Measurements from ENCODE around the gene LUM. TPM values are rescaled to one million over a fixed set of nuclear protein-coding genes. Genes with fewer than 3 reads are reported as not detected.

Gene LUM
- polyA plus RNA-seq, 1 experiment = 307 TPM

GRCh38 chr12:91108196-91108755 lies 3.0 kb downstream of the LUM start:
- ChIA-PET POLR2A (interaction anchor here (1.3 kb wide), 2 partner anchors 9 to 33 kb away, joined by 3 to 4 read pairs; no protein-coding TSS in a partner anchor), CTCF (interaction anchor here (0.6 to 3.6 kb wide), 23 partner anchors 9 to 247 kb away, joined by 3 to 43 read pairs (median 4); no protein-coding TSS in a partner anchor)
- Histone ChIP-seq H3K4me3 (ENCODE audit: low read depth, low read length) (no peak overlapping the region), H3K9me3 (ENCODE audit: control insufficient read depth, insufficient read depth, low read length) (no peaks in the 10 kb centered on the region), H3K27me3 (ENCODE audit: control insufficient read depth, insufficient read depth, low read length) (no peaks in the 10 kb centered on the region), H3K27ac (ENCODE audit: low read depth, low read length) (no peak overlapping the region)
- TF ChIP-seq CTCF (IDR thresholded peaks at IDR 0.05; ENCODE audit: low read depth, low read length) = no peak
- DNase-seq (ENCODE audit: low read depth, low spot score) = no peak

- DNase-seq (ENCODE audit: low read depth, low spot score) = no peak
- no peak for TF ChIP-seq CTCF (IDR thresholded peaks at IDR 0.05; ENCODE audit: low read depth, low read length)
- H3K27ac ChIP-seq (ENCODE audit: low read depth, low read length) = no peak overlapping the region
- H3K27me3 ChIP-seq (ENCODE audit: control insufficient read depth, insufficient read depth, low read length) = no peaks in the 10 kb centered on the region
- no peaks in the 10 kb centered on the region for H3K9me3 ChIP-seq (ENCODE audit: control insufficient read depth, insufficient read depth, low read length)
- ChIA-PET CTCF (interaction anchor here (0.7 kb wide), 1 partner anchor 128 kb away, joined by 3 read pairs; no protein-coding TSS in a partner anchor), POLR2A (interaction anchor here (0.6 kb wide), 1 partner anchor 1836 kb away, joined by 3 read pairs; no protein-coding TSS in a partner anchor)
- no peak overlapping the region for H3K4me3 ChIP-seq (ENCODE audit: low read depth, low read length)
Observed at GRCh38 chr12:91106283-91106682, 5.0 kb downstream of the LUM start.

GRCh38 chr12:91105807-91106206 lies 5.5 kb downstream of the LUM start:
- ChIA-PET CTCF (interaction anchor here (0.7 kb wide), 1 partner anchor 128 kb away, joined by 3 read pairs; no protein-coding TSS in a partner anchor), POLR2A (no interaction called here)
- no peak for DNase-seq (ENCODE audit: low read depth, low spot score)
- no peak overlapping the region for H3K27ac ChIP-seq (ENCODE audit: low read depth, low read length)
- H3K4me3 ChIP-seq (ENCODE audit: low read depth, low read length) = no peak overlapping the region
- no peak for TF ChIP-seq CTCF (IDR thresholded peaks at IDR 0.05; ENCODE audit: low read depth, low read length)
- H3K9me3 ChIP-seq (ENCODE audit: control insufficient read depth, insufficient read depth, low read length) = no peaks in the 10 kb centered on the region
- H3K27me3 ChIP-seq (ENCODE audit: control insufficient read depth, insufficient read depth, low read length) = no peaks in the 10 kb centered on the region

GRCh38 chr12:91104812-91105466 lies 6.4 kb downstream of the LUM start:
- POLR2A ChIA-PET = no interaction called here
- no peak overlapping the region for H3K27ac ChIP-seq (ENCODE audit: low read depth, low read length)
- CTCF ChIA-PET = no interaction called here
- H3K27me3 ChIP-seq (ENCODE audit: control insufficient read depth, insufficient read depth, low read length) = no peaks in the 10 kb centered on the region
- no peak overlapping the region for H3K4me3 ChIP-seq (ENCODE audit: low read depth, low read length)
- TF ChIP-seq CTCF (IDR thresholded peaks at IDR 0.05; ENCODE audit: low read depth, low read length) = no peak
- no peak for DNase-seq (ENCODE audit: low read depth, low spot score)
- H3K9me3 ChIP-seq (ENCODE audit: control insufficient read depth, insufficient read depth, low read length) = no peaks in the 10 kb centered on the region

GRCh38 chr12:91103624-91104023 lies 7.7 kb downstream of the LUM start:
- POLR2A ChIA-PET = no interaction called here
- CTCF ChIA-PET = no interaction called here
- no peak overlapping the region for H3K4me3 ChIP-seq (ENCODE audit: low read depth, low read length)
- TF ChIP-seq CTCF (IDR thresholded peaks at IDR 0.05; ENCODE audit: low read depth, low read length) = no peak
- no peaks in the 10 kb centered on the region for H3K9me3 ChIP-seq (ENCODE audit: control insufficient read depth, insufficient read depth, low read length)
- H3K27me3 ChIP-seq (ENCODE audit: control insufficient read depth, insufficient read depth, low read length) = no peaks in the 10 kb centered on the region
- H3K27ac ChIP-seq (ENCODE audit: low read depth, low read length) = no peak overlapping the region
- DNase-seq (ENCODE audit: low read depth, low spot score) = no peak
